Hindlimb muscle (tissue), 1 donor: ENCODE results near the gene MDC1. TPM values are rescaled to one million over a fixed set of nuclear protein-coding genes. Genes with fewer than 3 reads are reported as not detected.

Source experiments
- DNase-seq: peaks from one replicate; pipeline ENCODE4 v3.0.0-alpha.2; 2013
- polyA plus RNA-seq: library from polyadenylated mRNA; unstranded; fragments of 120-200 nt; gene quantifications from one replicate; pipeline ENCODE4 v1.2.1, GENCODE V29; 2013; ENCODE audit not compliant: insufficient read length

MDC1 gene
- polyA plus RNA-seq, 1 donor: 27.0 TPM

DNA sequence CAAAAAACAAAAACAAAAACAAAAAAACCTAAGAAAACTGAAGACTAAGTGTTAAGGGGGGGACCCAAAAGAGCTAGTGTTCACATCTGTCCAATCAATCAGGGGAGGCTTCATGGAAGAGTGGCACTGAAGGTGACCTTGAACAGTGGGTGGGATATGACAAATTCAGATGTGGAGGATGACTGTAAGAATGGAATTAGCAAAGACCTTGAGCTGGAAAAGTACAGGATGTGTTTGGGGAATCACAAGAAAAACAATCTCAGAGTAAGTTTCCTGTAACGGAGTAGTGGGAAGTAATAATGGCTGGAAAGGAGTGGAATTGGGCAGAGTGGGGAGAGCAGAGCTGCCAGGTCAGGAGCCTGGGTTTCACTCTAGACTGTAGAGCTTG lies 30.2 kb upstream of the MDC1 start:
- no peak for DNase-seq

DNA sequence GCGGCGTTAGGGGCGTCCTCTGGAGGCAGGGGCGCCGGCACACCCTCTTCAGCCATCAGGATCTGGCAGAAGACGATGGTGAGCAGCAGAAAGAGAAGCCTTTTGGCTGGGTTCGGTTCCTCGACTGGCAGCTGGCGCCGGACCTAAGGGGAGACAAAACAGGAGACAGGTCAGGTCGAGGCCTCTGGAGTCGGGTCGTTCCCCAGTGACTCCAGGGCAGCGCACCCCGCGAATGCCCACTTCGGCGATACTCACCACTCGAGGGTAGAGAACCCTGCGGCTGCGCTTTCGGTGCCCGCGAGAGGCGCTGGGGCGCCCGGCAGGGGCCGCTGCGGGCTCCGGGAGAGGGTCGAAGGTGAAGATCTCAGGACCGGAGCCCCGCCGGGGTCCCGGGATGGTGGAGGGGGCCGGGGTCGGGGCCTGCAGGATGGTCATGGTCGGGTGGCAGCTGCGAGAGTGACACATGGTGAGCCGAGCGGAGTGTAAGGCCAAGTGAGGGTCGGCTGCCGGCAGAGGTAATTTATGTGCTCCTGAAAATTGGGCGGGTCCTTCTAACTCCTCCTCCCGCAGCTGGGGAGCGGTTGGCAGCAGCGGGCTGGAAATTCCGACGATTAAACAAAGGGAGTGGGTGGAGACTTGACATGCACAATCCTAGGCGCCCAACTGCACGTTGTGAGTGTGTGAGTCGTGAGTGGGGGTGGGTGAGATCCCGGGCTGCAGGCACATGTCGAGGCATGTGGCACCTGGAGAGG lies 27.1 kb upstream of the MDC1 start, which contains the start of gene IER3:
IER3 (minus strand) TSS at position 494 of the 752 bp plus-strand sequence; CDS start at position 465, 29 bp downstream.
- peak; percentile 81 for DNase-seq

DNA sequence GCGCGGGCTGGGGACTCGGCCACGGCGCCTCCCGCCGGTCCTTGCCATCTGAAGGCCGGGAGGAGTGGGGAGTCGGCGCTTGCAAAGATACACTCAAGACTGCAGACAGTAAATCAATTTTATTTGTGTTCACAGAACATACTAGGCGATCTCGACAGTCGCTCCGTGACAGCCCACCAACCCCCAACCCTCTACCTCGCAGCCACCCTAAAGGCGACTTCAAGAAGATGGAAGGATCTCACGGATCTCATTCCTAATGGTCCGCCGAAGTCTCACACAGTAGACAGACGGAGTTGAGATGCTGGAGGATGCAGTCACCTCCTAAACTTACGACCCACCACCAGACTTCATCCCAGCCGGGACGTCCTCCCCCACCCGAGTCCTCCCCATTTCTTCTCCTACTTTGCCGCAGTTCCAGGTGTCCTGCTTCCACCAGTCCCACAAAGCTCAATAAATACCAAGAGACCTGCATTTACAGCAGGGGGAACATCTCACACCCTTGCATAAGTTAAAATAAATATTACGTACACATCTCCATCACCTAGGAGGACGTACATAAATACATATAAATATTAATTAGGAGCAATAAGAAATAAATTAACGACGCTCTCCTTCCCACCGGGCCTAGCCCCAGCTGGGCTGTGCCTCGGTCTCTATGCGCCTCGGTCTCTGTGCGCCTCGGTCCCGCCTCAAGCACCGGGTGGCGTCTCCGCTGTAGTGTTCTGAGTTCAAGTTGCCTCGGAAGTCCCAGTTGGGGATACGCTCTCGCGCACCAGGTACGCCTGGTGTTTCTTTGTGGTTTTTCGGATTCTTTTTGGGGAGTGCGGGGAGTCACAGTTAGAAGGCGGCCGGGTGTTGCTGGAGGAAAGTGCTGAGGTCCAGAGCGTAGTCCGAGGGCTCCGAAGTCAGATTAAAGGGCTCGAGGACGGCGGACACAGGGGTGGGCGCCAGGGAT lies 26.3 kb upstream of the MDC1 start:
- peak; percentile 42 for DNase-seq

DNA sequence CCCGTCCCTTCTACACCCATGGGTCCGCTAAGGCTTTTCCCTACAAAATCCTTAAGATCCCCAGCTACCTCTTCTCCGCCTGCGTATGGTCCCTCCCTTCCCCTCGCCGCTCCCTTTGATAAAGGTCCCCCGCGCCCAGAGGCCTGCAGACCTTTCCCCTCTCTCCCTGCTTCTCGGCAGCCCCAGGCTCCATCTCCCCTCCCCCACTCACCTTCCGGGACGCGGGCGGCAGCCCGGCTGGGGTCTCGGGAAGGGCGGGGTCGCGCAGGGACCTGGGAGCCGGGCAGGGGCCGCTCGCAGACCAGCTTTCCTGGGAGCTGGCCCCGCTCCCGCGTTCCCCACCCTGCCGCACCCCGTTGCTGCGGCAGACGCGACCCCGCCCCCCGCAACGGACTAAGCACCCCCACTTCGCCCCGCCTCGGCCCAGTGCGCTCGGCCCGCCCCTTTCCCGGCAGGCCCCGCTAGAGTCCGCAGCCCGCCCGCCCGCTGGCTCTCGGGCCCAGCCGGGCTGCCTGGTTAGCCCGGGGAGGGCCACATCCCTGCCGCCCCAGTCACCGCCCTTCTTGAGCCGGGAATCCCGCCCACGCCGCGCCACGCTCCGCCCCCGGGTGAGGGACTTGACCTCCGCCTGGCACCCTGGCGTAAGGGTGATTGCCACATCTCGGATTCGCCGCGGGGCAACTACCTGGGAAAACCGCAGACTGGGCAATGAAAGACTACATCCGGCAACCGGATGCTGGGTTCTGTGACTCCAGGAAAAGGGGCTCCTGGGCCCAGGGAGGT lies 25.4 kb upstream of the MDC1 start, which contains the start of gene FLOT1:
FLOT1 (minus strand) TSS at position 372 of the 783 bp plus-strand sequence. CDS start 498 bp downstream, outside the sequence.
- DNase-seq: peak; percentile 90

DNA sequence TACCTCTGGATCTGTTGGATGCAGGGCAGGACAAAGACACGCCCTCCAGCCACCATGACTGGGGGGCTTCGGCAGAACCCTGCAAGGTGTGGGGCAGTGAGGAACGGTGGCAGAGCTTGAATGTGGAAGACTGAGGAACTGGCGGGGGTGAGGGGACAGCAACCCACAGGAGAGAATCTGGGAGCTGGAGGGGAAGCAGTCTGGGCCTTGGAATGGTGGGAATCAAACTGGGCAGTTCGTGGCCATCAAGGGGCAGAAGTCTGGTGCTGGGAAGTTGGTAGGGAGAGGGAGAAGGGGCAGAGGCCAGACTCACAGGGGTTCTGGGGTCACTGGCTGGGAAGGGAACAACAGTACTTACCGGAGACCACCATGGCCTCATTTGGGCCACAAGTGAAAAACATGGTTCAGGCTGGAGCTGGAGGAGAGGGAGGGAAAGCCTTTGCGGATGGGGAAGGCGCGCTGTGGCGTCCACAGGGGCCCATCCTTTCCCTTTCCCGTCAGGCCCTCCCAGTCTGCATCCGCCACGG lies 24.8 kb upstream of the MDC1 start:
- no peak for DNase-seq

DNA sequence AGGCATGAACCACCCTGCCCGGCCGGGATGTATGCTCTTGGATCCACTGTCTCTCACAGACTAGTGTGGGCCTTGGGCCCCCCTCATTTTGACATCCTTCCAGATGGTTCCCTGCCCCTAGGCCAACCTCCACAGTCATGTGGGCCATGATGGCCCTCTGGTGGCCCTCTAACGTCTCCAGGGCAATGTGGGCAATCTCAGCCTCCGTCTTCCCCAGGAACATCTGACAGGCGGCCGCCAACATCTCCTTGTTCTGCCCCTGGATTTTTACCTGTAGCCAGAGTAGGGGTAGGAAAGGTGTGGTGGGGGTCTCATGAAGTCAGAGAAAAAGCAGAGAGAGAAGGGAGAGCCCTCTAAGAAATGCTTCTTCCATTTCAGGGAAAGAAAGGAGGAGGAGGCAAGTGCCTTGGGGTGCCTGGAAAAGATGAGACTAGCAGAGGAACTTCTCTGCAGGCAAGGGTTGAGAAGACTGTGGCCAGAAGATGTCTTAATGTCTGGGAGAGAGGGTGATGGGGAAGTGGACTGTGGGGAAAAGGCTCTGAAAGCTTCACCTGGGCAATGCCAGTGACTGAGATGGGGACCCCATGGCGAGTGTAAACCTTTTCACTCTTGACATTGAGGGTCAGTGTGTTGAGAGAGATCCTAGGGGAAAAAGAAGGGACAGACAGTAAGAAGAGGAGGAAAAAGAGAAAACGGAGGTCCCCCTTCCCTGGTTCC lies 24.1 kb upstream of the MDC1 start:
- DNase-seq: no peak

DNA sequence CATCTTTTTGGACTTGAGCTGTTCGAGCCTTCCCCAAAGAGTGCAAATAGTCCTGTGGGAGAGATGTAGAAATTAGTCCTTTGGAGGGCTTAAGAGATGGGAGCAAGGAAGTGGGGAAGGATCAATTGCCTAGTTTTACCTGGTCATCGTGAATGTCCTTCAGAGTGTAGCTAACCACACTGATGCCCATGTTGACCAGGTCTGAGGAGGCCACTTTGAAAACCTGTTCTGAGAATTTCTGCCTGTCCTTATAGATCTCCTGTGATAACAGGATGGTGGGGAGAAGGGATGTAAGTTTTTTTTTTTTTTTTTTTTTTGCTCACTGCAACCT lies 23.4 kb upstream of the MDC1 start:
- no peak for DNase-seq

DNA sequence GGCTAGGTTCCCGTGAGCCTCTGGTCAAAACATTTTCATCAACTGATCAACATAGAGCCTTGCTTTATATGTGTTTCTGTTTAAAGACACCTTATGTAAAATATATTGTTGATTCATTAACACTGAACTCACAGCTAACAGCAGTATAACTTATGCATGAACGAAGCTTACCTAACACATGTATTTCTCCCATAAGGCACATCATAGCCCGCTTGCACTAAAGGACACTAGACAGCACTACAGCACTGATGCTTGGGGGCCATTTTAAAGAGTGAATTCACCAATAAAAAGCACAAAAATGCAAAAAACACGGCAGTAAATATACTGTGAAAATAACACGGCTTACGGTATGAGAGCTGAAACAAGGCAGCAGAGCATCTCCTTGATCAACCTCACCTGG lies 21.5 kb upstream of the MDC1 start:
- no peak for DNase-seq

DNA sequence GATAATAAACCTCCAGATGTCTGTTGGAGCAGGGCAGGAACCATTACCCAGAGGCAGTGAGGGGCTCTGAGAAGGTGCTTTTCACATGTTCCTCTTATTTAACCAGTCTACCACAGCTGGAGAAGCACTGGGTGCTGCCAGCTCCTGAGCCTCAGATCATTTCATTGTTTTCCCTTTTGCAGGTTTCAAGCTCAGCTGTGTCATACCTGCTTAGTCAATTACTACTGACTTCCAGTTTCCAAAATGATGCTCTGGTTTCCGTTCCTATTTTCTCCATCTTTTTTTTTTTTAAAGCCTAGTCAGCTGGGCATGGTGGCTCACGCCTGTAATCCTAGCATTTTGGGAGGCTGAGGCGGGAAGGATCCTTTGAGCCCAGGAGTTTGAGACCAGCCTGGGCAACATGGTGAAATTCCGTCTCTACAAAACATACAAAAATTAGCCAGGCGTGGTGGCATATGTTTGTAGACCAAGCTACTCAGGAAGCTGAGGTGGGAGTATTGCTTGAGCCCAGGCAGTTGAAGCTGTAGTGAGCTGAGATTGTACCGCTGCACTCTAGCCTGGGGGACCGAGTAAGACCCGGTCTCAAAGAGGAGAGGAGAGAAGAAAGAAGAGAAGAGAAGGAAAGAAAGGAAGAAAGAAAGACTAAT lies 18.7 kb upstream of the MDC1 start:
- no peak for DNase-seq

DNA sequence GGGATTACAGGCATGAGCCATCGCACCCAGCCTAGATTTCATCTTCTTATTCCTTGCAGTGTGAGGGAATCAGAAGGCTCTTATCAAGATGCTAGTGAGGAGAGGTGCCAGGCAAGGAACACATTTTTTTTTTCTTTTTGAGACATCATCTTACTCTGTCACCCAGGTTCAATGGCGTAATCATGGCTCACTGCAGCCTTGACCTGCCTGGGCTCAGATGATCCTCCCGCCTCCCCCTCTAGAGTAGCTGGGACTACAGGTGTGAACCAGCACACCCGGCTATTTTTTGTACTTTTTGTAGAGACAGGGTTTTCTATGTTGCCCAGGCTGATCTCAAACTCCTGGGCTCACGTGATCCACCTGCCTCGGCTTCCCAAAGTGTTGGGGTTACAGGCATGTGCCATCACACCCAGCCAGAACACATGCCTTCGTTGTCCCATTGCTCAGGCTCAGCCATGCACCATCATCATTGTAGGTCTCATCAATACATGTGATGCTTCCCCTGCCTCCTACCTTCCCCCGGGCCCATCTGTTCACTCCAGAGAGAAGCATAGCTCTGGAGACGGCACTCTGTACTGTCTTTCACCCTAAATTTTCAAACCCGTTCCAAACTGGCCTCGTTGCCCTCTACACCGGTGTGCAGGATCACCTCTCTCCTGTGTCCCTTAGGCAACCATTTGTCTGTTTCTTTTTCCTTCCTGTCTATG lies 15.3 kb upstream of the MDC1 start:
- no peak for DNase-seq

DNA sequence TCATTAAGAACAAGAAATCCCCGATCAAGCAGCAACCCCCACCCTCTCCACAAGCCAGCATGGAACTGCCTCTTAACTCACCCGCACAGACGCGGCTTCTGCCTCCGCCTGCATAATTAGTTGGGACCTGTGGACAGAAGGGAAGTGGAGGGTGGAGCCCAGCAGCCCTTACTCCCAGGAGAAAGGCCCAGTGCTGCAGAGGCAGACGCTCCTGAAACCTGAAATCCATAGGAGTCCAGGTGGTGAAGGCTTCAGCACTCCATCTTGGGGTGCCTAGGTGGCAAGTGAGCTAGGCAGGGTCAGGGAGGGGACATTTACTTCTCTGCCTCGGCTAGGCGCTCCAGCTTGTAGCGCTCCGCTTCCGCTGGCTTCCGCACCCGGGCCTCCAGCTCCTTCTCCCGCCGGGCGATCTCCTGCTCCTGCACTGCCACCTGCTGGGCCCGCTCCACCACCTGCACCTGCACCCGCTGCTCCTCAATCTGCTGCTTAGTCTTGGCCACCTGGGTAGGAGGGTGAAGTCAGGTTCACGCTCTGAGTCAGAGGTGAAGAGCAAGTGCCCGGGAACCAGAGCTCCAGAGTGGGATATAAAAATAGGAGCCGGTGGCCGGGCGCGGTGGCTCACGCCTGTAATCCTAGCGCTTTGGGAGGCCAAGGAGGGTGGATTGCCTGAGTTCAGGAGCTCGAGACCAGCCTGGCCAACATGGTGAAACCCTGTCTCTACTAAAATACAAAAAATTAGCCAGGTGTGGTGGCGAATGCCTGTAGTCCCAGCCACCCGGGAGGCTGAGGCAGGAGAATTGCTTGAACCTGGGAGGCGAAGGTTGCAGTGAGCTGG lies 13.7 kb upstream of the MDC1 start:
- DNase-seq: no peak

DNA sequence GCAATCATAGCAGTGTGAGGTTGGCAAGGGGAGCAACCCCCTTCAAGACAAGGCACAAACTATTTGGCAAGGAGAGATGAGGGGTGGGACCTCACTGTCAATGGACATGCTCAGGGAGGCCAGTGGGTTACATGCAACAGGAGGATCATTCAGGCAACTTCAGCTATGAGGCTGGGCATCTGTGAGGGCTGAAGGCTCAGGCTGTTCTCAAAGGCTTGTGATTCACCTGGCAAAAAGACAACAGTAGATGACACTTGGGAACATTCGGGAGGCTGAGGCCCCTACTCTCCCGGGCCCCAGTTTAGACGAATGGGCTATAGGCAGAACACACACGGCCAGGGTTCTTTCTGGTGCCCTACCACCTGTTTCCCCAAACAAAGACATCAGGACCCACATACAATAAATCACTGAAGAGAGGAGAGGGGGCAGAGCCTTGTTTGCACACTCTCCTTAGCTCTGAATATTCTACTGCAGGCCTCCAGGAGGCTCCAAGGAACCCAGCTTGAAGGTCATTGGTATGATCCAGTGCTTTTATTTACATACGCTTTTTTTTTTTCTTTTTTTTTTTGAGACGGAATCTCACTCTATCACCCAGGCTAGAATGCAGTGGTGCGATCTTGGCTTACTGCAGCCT lies 11.0 kb upstream of the MDC1 start:
- no peak for DNase-seq

DNA sequence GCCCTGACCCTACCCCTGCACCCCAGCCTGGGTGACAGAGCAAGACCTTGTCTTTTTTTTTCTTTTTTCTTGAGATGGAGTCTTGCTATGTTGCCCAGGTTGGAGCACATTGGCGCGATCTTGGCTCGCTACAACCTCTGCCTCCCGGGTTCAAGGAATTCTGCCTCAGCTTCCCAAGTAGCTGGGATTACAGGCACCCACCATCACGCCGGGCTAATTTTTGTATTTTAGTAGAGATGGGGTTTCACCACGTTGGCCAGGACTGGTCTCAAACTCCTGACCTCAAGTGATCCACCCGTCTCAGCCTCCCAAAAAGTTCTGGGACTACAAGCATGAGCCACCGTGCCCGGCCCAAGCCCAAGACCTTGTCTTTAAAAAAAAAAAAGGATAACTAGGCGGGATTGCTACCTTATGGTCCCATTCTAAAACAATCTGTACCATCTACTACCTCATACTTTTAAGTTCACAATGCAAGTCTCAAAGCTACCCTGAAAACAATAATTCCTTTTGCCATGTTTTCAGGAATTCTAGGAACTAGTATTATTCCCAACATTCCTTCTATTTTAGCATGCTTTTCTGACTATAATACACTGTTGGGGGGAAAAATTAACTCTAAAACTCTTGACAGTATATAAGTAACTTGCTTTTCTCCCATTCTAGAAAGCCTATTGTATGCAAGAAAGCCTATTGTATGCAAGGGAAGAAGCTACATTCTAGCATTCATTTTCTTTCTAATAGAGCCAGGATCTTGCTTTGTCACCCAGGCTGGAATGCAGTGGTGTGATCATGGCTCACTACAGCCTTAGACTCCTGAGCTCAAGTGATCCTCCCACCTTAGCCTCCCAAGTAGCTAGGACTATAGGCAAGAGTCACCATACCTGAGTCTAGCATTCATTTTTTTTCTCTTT lies 9.7 kb upstream of the MDC1 start:
- DNase-seq: no peak

DNA sequence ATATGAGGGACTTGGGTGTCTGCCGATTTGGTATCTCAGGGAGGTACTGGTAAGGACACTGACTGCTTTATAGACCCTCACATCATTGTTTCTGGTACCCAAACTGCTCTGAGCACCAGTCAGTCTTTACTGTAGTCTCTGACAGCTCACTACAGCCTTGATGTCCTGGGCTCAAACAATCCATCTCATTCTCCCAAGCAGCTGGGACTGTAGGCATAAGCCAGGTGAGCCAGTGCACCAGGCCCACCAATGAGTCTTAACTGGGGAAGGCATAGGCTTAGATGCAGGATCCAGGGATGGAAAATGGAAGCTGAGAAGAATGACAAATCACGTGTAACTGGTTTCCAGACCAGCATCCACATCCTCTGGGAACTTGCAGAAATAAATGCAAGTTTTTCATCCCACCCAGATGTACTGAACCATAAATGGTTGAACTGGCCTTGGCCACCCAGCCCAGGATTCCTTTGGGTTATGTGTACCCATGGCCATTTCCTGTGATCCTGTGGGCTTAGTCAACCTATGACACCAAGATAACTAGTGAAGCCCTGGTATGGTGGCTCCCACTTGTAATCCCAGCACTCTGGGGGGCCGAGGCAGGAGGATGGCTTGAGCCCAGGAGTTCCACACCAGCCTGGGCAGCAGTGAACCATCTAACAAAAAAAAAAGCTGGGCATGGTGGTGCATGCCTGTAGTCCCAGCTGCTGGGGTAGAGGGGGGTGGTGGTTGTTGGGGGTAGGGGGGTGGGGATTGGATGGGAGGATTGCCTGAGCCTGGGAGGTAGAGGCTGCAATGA lies 8.8 kb upstream of the MDC1 start:
- DNase-seq: no peak

DNA sequence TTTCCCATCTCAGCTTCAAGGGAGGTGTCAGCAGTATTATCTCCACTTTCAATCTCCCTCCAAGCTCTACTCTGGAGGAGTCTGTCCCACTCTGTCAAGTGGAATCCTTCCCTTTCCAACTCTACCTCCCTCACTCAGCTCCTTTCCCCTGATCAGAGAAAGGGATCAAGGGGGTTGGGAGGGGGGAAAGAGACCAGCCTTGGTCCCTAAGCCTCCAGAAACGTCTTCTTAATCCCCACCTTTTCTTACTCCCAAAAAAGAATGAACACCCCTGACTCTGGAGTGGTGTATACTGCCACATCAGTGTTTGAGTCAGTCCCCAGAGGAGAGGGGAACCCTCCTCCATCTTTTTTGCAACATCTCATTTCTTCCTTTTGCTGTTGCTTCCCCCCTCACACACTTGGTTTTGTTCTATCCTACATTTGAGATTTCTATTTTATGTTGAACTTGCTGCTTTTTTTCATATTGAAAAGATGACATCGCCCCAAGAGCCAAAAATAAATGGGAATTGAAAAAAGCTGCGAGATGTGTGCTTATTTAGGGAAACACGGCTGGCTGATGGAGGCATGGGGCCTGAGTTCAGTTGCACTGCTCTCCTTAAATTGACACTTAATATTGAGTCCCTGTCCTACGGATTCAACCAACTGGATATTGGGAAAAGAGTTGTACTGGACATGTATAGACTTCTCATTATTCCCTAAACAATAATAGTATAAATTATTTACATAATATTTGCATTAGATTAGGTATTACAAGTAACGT lies 8.0 kb upstream of the MDC1 start:
- DNase-seq: no peak
